HG02588 (cell line): ENCODE data around the gene ANK3.

Source experiments
- ATAC-seq: cut with Tn5 transposase; IDR thresholded peaks from one replicate; pipeline ENCODE4 v1.9.1; 2021; ENCODE audit warnings: mild to moderate bottlenecking, moderate library complexity; ENCODE audit not compliant: unreplicated experiment

The ANK3 gene

GRCh38 chr10:60348982-60349381 lies 40.7 kb downstream of the ANK3 start:
- no peak for ATAC-seq

- ATAC-seq = no peak
Observed at GRCh38 chr10:60347270-60347669, 42.4 kb downstream of the ANK3 start.

GRCh38 chr10:60346661-60347060 lies 43.0 kb downstream of the ANK3 start:
- no peak for ATAC-seq

GRCh38 chr10:60343254-60343653 lies 46.4 kb downstream of the ANK3 start:
- ATAC-seq = no peak

DNA sequence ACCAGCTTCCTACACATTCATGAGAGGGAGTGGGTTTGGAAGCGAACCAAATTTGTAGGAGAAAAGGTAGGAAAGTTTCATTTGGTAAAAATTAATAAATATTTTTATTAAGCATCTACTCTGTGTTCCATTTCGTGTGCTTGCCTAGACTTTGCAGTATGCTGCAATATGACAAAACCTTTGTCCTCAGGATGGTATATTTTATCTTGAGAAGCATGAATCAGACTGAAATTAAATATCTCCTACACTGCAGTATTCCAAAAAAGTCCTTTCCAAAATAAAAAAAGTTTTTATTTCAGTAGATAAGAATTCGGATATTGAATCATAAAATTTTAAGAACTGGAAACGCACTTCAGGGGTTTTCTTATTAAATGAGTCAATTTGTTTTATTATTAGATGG lies 47.7 kb downstream of the ANK3 start:
- no peak for ATAC-seq

- no peak for ATAC-seq
Observed at GRCh38 chr10:60340973-60341372, 48.7 kb downstream of the ANK3 start.

DNA sequence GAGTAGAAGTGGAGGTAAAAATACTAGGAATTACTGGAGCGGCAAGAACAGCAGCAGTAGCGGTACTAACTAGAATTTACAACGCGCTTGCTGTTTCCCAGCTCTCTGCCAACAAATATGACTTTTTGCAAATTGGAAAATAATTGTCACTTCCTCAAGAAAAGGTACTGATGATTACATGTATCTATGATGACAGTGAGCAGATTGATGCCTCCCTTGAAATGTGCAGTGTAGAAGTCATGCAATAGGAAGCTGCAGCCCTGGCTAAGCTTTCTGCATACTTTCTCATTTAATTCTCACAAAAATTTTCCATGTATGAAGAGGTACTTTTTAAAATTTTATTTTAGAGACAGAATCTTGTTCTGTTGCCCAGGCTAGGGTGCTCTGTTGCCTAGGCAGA lies 49.9 kb downstream of the ANK3 start:
- no peak for ATAC-seq

DNA sequence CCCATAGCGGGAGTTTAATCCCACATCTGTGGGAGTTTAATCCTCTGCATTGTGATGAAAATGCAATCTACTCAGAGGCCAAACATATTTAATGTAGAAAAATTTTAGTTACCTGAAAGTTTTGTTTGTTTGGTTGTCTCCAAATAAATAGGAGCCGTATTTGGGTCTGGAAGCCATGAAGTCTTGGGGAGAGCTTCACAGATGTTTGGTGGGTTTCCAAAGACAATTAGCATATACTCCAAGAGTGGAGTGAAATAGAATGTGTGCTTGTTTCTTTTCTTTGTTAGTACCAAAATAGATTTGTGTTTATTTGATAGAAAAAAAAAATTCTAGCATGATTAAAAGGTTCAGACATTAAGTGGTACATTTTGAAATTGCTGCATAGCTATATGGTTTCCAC lies 50.9 kb downstream of the ANK3 start:
- ATAC-seq = no peak

DNA sequence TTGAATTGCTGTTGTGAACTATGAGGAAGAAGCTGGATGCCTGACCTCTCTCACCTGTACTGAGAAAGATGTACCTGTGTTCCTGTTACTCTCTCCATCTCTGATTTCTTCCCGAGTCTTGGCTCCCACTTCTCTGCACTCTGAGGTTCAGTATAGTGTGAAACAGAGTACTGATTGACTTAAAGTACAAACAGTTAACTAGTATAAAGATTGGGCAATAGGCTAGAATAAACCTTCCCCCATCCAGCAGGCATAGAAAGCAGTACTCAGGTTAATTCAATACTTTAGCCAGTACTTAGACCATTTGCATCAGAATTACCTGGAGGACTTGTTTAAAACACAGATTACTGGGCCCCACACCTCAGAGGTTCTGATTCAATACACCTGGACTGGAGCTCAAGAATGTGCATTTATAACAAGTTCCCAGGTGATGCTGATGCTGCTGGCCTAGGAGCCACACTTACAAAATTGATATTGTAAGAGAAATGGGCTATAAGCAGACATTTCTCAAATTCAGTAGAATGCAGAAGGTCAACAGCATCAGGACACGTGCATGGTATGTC lies 51.6 kb downstream of the ANK3 start:
- no peak for ATAC-seq

GRCh38 chr10:60336901-60337630 lies 52.6 kb downstream of the ANK3 start:
- ATAC-seq = no peak

DNA sequence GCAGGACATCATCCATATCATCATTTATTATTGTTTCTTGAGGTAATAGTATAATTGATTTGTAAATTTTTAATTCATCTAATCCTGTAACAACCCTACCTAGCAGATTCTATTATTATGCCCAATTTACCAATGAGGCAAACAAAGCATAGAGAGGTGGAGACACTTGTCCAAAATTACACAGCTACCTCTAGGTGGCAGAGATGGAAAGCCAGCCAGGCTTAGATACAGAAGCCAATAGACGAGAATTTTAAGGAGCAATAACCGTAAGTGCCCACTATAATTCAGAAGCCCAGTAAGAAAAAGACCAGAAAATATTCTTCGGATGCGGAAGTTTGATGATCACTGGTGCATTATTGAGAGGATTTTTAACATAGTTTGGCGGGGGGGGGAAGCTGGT lies 54.0 kb downstream of the ANK3 start:
- ATAC-seq = no peak

- ATAC-seq = no peak
Observed at GRCh38 chr10:60334991-60335390, 54.7 kb downstream of the ANK3 start.

- no peak for ATAC-seq
Observed at GRCh38 chr10:60332371-60332770, 57.3 kb downstream of the ANK3 start.

DNA sequence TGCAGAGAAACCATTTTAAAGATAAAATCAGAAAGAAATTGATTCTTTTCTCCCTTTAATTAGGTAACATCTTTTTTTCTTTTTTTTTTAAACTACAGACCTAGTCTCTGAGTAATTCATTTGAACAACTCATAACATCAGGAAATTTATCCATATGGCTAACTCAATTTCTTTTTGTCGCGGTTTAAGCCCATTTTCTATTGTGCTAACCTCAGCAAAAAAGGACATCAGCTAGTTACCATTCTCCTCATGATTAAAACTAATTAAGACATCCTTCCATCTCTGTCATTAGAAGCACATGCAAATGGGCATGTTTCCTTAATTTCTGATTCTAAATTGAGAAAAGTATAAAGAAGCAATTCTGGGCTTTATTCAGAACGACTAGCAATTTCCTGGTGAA lies 57.8 kb downstream of the ANK3 start:
- ATAC-seq = no peak

DNA sequence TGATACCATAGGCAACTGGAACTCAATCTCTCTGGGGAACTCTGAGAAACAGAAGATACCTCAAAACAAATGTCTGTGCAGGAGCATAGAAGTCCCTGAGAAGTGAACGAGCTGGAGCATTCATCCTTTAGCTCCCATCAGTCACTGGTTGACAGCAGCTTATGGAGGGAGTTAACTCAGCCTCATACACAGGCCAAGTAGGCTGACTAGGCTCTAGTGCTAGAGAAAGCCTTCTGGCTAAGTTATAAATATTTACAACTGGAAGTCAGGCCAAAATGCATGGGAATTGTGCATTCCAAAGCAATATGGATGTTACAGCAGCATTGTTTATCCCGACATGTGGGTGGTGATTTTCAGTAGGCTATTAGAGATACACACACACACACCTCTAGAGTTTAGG lies 66.5 kb downstream of the ANK3 start:
- ATAC-seq = no peak

DNA sequence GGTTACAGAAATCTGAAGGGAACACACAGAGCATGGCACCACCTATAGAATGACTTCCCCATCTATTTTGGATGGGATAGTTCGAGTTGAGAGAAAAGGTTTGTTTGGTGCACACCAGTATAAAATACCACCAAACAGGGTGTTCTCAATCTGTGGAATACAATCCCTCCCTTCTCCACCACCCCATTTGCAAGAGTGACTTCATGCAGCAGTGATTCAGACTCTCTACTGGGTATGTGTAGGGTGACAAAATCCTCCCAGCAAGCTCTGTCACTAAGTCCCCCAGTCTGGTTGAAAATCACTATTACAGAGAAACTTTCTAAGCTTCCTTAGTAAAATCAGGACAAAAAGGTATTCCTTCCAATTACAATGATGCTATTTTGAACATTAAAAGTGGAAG lies 69.0 kb downstream of the ANK3 start:
- no peak for ATAC-seq

DNA sequence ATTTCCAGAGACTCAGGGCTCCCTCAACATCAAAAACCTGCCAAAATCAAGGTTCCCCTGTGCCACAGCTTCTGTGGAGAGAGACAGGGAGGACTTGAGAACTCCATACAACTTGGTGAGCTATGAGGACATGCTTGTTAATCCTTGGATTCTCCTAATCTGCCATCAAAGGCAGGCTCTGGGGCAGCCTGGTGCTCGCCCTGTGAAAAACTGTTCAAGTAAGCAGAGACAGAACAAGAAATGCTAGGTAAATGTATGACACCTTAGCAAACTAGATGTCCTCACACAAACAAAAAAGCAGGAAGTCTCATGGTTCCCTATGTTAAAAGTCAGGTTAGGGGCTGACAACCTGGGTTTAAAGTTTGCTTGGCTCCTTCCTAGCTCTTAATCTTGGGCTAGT lies 73.6 kb downstream of the ANK3 start:
- no peak for ATAC-seq

- ATAC-seq = no peak
Observed at GRCh38 chr10:60315311-60315710, 74.4 kb downstream of the ANK3 start.

- ATAC-seq = no peak
Observed at GRCh38 chr10:60314069-60314940, 75.4 kb downstream of the ANK3 start.

- ATAC-seq = no peak
Observed at GRCh38 chr10:60313589-60313952, 76.1 kb downstream of the ANK3 start.

DNA sequence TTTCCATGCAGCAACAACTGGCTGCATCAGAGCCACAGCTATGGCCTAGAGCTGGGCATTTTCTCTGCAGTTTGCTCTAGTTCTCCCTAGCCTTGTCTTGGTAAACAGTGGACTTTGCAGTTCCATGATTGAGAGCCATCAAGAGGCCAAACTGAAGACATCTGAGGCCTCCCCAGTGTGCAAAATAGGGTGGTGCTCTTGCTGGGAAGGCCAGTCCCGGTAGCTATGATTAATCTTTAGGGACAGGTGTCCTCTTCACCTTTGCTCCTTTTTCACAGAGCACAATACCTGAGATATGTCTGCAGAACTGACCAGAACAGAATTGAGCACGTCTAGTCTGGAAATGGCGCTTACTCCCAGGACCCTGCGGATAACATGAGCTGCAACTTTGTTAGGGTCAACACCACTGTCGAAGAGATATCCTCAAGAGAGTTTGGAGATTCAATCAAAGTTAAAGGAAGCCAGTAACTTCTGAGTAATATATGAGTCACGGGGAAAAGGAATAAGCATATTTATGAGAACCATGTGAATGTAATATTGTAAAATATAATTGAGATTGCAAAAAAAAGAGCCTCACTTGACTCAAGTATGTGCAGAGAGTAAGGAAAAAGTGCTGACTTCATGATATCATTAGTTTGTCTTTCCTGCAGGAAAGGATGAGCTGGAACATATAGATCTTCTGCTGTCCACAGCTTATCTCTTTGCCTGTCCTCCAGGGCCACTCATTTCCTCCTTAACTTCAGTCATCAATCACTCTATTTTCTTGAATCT lies 76.7 kb downstream of the ANK3 start:
- ATAC-seq = no peak
